Measurements from ENCODE around the gene ZNF804B. TPM values are rescaled to one million over a fixed set of nuclear protein-coding genes. Genes with fewer than 3 reads are reported as not detected.

Gene ZNF804B
- total and polyA plus RNA-seq, 9 of the 15 experiments (the other 6 are each of a cell fraction or from before 2014, with no cell fraction given): 0.04 to 0.22 (median 0.09) TPM; not detected in 6

Small RNA genes within 50 kb of the gene (small RNA-seq; reads per million reads assigned to genes)
- not detected for gene AC002127.1

Other genes starting within 250 kb of the ZNF804B start
- not detected in 2 replicates for gene TEX47, start 36.0 kb downstream of the ZNF804B start, total RNA-seq (2014; rRNA removed)
- gene TEX47, start 36.0 kb downstream of the ZNF804B start, total RNA-seq (2014; rRNA removed; fragmentation: Illumina TruSeq; extraction: Trizol): not detected in 2 replicates
- gene TEX47, start 36.0 kb downstream of the ZNF804B start, total RNA-seq (2015; rRNA removed; fragmentation: Illumina TruSeq; extraction: Trizol): not detected in 2 replicates
- not detected in 2 replicates for gene TEX47, start 36.0 kb downstream of the ZNF804B start, total RNA-seq (2021)
- not detected in 2 replicates for gene TEX47, start 36.0 kb downstream of the ZNF804B start, polyA plus RNA-seq (2011; rRNA removed)
- not detected in 2 replicates for gene TEX47, start 36.0 kb downstream of the ZNF804B start, polyA plus RNA-seq (2014; fragmentation: Illumina TruSeq; extraction: Trizol)
- gene TEX47, start 36.0 kb downstream of the ZNF804B start, polyA plus RNA-seq (2014; fragmentation: Nextera tagmentation; extraction: Ambion mirVana): not detected
- not detected in 2 replicates for gene TEX47, start 36.0 kb downstream of the ZNF804B start, polyA plus RNA-seq (2014; rRNA removed)

Data from K562 (cell line).